ENCODE measurements around the gene SLC23A1. TPM values are rescaled to one million over a fixed set of nuclear protein-coding genes. Genes with fewer than 3 reads are reported as not detected.
"Not testable (repeated sequence)": the region's sequence is repeated elsewhere in the genome, so short reads cannot be mapped to it uniquely, and the experiment has no call there.

The SLC23A1 gene
- total RNA-seq, 1 donor from 2014 or later = 1.4 TPM

DNA sequence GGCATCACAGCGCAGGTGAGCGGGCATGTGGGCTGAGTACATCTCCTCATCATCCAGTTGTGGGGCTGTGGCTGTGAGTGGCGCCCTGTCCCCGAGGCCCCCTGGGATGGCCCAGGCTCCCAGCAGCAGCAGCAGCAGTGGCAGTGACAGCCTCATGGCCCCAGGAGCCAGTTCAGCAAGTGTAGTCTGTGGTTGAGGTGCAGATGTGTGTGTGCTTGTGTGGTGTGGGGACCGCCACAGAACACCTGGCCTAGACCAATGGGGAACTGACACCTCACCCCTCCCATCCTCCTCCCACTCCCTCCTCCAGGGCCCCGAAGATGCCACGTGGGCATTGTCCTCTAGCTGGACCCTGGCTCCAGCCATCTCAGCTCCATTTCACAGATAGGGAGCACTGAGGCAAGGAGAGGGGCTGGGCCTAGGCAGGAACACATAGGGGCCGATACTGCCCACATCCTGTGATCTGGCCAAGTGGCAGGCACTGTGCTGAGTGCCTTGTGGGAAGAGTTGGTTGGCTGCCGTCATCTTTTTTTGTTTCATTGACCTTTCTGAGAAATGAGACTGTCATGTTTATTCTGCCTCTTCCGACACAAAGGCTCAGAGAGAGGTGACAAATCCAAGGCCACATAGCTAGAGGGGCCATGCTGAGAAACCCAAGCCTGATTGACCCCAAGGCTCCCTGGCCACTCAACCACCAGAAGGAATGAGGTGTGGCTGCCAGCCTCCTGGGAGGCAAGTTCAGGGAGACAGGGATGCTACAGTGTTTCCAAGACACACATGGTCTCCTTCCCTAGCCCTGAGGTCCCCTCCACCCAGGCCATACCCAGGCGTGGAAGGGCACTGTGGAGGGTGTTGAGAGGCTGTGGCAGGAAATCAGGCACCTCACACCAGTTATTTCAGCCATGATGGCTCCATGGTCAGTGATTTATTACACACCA lies 6.9 kb upstream of the SLC23A1 start, which contains the start of gene MZB1:
Gene MZB1, minus strand, starts transcription at position 213 of the 938 bp plus-strand sequence. Its CDS starts 57 bp downstream, at position 156.
- Mint-ChIP-seq H3K27ac (peak within 1 kb of the TSS; percentile 95), H3K36me3 (ENCODE audit: low read depth) (peaks cover 10% of the 10 kb centered on the region), H3K27me3 (no peaks in the 10 kb centered on the region), H3K9me3 (no peaks in the 10 kb centered on the region), H3K4me1 (peaks cover 69% of the 10 kb centered on the region), H3K4me3 (peak within 1 kb of the TSS; percentile 88)
- POLR2A ChIA-PET = interaction anchor here (0.6 to 7.5 kb wide), 12 partner anchors 11 to 866 kb away, joined by 3 to 112 read pairs (median 5); partner anchors contain the start of genes HSPA9, MATR3, PAIP2 and SPATA24
- intact Hi-C loops (cut with micrococcal nuclease) = loop anchor here (5.0 to 10.0 kb wide), 4 partner anchors 193 to 722 kb away; partner anchors contain the start of genes PURA and SIL1
- ATAC-seq (ENCODE audit: low read depth) = peak; percentile 57
- TF ChIP-seq, protein P1, sequence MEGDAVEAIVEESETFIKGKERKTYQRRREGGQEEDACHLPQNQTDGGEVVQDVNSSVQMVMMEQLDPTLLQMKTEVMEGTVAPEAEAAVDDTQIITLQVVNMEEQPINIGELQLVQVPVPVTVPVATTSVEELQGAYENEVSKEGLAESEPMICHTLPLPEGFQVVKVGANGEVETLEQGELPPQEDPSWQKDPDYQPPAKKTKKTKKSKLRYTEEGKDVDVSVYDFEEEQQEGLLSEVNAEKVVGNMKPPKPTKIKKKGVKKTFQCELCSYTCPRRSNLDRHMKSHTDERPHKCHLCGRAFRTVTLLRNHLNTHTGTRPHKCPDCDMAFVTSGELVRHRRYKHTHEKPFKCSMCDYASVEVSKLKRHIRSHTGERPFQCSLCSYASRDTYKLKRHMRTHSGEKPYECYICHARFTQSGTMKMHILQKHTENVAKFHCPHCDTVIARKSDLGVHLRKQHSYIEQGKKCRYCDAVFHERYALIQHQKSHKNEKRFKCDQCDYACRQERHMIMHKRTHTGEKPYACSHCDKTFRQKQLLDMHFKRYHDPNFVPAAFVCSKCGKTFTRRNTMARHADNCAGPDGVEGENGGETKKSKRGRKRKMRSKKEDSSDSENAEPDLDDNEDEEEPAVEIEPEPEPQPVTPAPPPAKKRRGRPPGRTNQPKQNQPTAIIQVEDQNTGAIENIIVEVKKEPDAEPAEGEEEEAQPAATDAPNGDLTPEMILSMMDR (IDR thresholded peaks at IDR 0.05) = no peak
- DNase-seq = peak; percentile 67
- CTCF ChIA-PET = interaction anchor here (0.7 to 3.4 kb wide), 3 partner anchors 13 to 139 kb away, joined by 3 to 17 read pairs (median 7); partner anchors contain the start of gene PAIP2

GRCh38 chr5:139388198-139388821 lies 5.2 kb upstream of the SLC23A1 start:
- ChIA-PET POLR2A (interaction anchor here (0.6 to 7.5 kb wide), 14 partner anchors 15 to 276 kb away, joined by 3 to 112 read pairs (median 4); partner anchors contain the start of genes MATR3, PAIP2 and SPATA24), CTCF (interaction anchor here (1.1 to 2.4 kb wide), 3 partner anchors 15 to 47 kb away, joined by 3 to 11 read pairs (median 4); partner anchors contain the start of gene PAIP2)
- Mint-ChIP-seq H3K36me3 (ENCODE audit: low read depth) (peaks cover 10% of the 10 kb centered on the region), H3K27ac (peak overlapping the region; percentile 95), H3K9me3 (no peaks in the 10 kb centered on the region), H3K4me3 (peak overlapping the region; percentile 88), H3K27me3 (no peaks in the 10 kb centered on the region), H3K4me1 (peaks cover 85% of the 10 kb centered on the region)
- TF ChIP-seq, protein P1 (IDR thresholded peaks at IDR 0.05) = no peak
- intact Hi-C loops (cut with micrococcal nuclease) = no loop called here
- ATAC-seq (ENCODE audit: low read depth) (peak; percentile 17), DNase-seq (peak; percentile 54)

- TF ChIP-seq, protein P1 (IDR thresholded peaks at IDR 0.05) = no peak
- POLR2A ChIA-PET = interaction anchor here (0.9 to 7.5 kb wide), 9 partner anchors 41 to 1293 kb away, joined by 3 to 112 read pairs (median 4); partner anchors contain the start of genes MATR3 and PAIP2
- DNase-seq (no peak), ATAC-seq (ENCODE audit: low read depth) (no peak)
- intact Hi-C loops (cut with micrococcal nuclease) = loop anchor here (2.0 kb wide), 1 partner anchor 19 kb away; no protein-coding TSS in a partner anchor
- Mint-ChIP-seq H3K4me3 (peak overlapping the region; percentile 88), H3K27ac (peak overlapping the region; percentile 95), H3K4me1 (peaks cover 89% of the 10 kb centered on the region), H3K9me3 (no peaks in the 10 kb centered on the region), H3K27me3 (no peaks in the 10 kb centered on the region), H3K36me3 (ENCODE audit: low read depth) (peaks cover 6% of the 10 kb centered on the region)
- CTCF ChIA-PET = interaction anchor here (1.1 to 2.4 kb wide), 3 partner anchors 15 to 46 kb away, joined by 3 to 11 read pairs (median 4); partner anchors contain the start of gene PAIP2
Observed at GRCh38 chr5:139387611-139388197, 4.6 kb upstream of the SLC23A1 start.

- Mint-ChIP-seq H3K27ac (peak overlapping the region; percentile 95), H3K4me3 (peak overlapping the region; percentile 88), H3K4me1 (peaks cover 97% of the 10 kb centered on the region)
- not testable (repeated sequence) for H3K9me3 Mint-ChIP-seq; DNase-seq; ATAC-seq (ENCODE audit: low read depth); H3K36me3 Mint-ChIP-seq (ENCODE audit: low read depth); H3K27me3 Mint-ChIP-seq
- intact Hi-C loops (cut with micrococcal nuclease) = loop anchor here (2.0 kb wide), 1 partner anchor 18 kb away; no protein-coding TSS in a partner anchor
- ChIA-PET CTCF (interaction anchor here (1.1 to 2.4 kb wide), 3 partner anchors 16 to 45 kb away, joined by 3 to 11 read pairs (median 4); partner anchors contain the start of gene PAIP2), POLR2A (interaction anchor here (0.6 to 7.5 kb wide), 4 partner anchors 9 to 1294 kb away, joined by 3 to 112 read pairs (median 3); partner anchors contain the start of genes MATR3 and PAIP2)
Observed at GRCh38 chr5:139386956-139387355, 3.9 kb upstream of the SLC23A1 start.
